Activated naive CD8-positive, alpha-beta T cell treated with anti-CD3 and anti-CD28 coated beads, Interleukin-2, amount 50 U/mL, for 24 hours (primary cell): Measurements from ENCODE around the gene TMEM258.

Experiments used
- ATAC-seq: fragments of 150-1000 bp; cut with Tn5 transposase; one replicate; pipeline ENCODE4 v1.10.0; 2021
- DNase-seq: peaks from one replicate; pipeline ENCODE4 v3.0.0; 2021
- H3K27ac Mint-ChIP-seq: one replicate; pipeline ENCODE4 v1.8.0; 2021; ENCODE audit warnings: mild to moderate bottlenecking, mixed read lengths
- H3K27me3 Mint-ChIP-seq: one replicate; pipeline ENCODE4 v1.8.0; 2021; ENCODE audit warnings: mixed read lengths
- H3K36me3 Mint-ChIP-seq: one replicate; pipeline ENCODE4 v1.8.0; 2021; ENCODE audit warnings: low read depth, mixed read lengths
- H3K4me1 Mint-ChIP-seq: one replicate; pipeline ENCODE4 v1.8.0; 2021; ENCODE audit warnings: mixed read lengths
- H3K4me3 Mint-ChIP-seq: one replicate; pipeline ENCODE4 v1.8.0; 2021; ENCODE audit warnings: mild to moderate bottlenecking, moderate library complexity, mixed read lengths
- H3K9me3 Mint-ChIP-seq: one replicate; pipeline ENCODE4 v1.8.0; 2021; ENCODE audit warnings: mixed read lengths

Gene TMEM258

DNA sequence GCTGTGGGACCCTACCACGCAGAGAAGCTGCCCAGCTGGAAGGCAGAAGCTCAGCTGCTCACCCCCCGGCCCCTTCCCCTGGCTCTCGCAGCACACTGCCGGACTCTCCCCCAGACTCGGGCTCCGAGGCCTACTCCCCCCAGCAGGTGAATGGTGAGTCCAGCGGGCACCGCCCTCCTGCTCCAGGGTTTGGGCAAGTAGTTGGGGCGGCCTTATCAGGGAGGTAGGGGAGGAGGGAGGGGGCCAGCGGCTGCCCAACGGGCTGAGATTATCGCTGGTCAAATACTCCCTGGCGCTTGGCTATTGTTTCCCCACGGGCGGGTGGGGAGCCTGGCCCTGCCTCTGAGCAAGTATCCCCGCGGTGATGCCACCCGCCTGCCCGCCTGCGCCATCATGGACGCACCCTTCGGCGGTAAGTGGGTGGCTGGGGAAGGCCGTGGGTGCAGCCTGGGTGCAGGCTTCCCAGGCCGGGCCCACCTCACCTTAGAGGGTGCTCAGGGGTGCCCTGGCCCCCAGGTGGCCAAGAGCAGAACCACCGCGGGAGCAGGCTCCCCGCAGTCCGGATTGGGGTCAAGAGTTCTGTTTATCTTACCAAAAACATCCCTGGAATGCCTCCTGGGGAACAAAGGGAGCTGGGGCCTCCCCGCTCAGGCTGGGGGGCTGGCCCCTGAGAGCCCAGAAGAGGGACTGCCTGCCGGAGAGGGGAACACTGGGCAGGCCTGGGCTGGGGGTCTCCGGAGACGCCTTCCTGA lies 23.1 kb downstream of the TMEM258 start:
- Mint-ChIP-seq H3K9me3 (no peaks in the 10 kb centered on the region), H3K4me1 (no peaks in the 10 kb centered on the region), H3K27ac (no peak overlapping the region), H3K4me3 (no peak overlapping the region), H3K27me3 (no peaks in the 10 kb centered on the region), H3K36me3 (no peaks in the 10 kb centered on the region)
- ATAC-seq (no peak), DNase-seq (no peak)

DNA sequence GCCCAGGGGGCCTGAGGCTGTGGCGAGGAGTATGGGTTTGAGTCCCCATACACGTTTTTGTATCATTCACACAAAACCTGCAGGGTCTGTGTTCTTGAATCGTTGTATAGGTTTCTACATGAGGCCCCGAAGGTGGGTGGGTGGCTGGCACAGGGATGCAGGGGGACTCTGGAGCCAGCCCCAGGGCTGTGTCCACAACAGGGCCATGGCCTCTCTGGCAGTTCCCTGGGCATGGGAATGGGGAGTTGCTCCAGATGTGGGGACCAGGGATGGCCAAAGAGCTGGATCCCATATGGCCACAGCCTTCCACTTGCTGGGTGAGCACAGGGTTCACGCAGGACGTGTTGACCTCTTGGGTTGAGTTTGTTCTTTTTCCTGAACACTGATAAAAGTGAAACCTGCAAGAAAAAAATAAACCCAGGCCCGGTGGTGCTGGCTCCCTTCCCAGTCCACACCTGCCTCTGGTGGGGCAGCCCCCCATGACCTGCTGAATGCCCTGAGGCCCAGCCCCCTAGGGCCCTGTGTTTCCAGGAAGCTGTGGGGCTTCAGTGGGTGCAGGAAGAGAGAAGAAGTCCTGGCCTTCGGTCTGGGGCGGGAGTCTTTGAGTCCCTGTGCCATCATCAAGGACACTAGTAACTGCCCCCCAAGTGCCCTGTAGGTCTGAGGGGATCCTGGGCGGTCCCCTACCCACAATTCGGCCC lies 23.9 kb downstream of the TMEM258 start:
- no peaks in the 10 kb centered on the region for H3K36me3 Mint-ChIP-seq
- no peak overlapping the region for H3K27ac Mint-ChIP-seq
- no peak overlapping the region for H3K4me3 Mint-ChIP-seq
- ATAC-seq (no peak), DNase-seq (no peak)
- no peaks in the 10 kb centered on the region for H3K27me3 Mint-ChIP-seq
- H3K4me1 Mint-ChIP-seq, result no peaks in the 10 kb centered on the region
- no peaks in the 10 kb centered on the region for H3K9me3 Mint-ChIP-seq

DNA sequence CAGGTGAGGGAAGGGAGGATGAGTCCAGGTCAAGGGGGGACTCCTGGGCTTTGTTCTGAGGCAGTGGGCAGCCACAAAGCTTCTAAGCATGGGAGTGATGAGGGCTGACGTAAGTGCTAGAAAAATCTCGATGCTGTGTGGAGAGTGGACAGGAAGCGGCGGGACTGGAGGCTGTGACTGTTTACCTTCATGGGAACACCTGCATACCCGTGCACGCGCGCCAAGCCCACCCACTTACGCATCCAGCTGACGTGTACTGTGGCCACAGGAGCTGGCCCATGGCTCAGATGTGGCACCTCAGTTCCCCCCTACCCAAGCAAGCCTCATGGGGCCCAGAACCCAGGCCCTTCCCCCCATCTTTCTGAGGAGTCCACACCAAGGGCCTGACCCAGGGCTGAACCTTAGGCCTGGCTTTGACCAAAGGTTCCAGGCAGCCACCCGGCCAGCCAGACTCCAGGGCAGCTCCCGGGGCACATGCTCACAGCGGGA lies 26.0 kb downstream of the TMEM258 start:
- no peak for ATAC-seq
- Mint-ChIP-seq H3K9me3 (no peaks in the 10 kb centered on the region), H3K36me3 (no peaks in the 10 kb centered on the region), H3K27me3 (peaks cover 5% of the 10 kb centered on the region), H3K4me3 (no peak overlapping the region), H3K4me1 (no peaks in the 10 kb centered on the region), H3K27ac (no peak overlapping the region)
- no peak for DNase-seq

DNA sequence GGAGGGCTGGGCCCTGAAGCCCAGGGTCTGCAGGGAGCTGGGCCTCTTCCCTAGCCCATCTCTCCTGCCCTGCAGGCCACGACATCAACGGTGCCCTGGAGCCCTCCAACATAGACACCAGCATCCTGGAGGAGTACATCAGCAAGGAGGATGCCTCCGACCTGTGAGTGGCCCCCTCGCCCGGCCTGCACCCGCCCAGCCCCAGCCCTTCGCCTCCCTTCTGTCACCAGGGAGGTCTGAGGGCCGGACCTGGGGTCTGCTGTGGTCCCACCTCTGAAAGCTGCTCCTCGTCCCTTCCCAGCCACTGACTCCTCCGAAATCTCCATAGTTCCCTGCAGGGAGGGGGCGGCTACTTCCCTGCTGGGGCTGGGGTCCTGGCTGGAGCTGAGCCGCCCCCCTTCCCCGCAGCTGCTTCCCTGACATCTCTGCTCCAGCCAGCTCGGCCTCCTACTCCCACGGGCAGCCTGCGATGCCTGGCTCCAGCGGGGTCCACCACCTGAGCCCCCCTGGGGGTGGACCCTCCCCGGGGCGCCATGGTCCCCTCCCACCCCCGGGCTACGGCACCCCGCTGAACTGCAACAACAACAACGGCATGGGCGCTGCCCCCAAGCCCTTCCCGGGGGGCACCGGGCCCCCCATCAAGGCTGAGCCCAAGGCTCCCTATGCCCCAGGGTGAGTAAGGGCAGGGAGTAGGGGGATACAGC lies 26.7 kb downstream of the TMEM258 start:
- Mint-ChIP-seq H3K36me3 (no peaks in the 10 kb centered on the region), H3K27ac (no peak overlapping the region), H3K9me3 (no peaks in the 10 kb centered on the region), H3K27me3 (peaks cover 5% of the 10 kb centered on the region), H3K4me3 (no peak overlapping the region), H3K4me1 (no peaks in the 10 kb centered on the region)
- ATAC-seq, result no peak
- DNase-seq, result no peak

DNA sequence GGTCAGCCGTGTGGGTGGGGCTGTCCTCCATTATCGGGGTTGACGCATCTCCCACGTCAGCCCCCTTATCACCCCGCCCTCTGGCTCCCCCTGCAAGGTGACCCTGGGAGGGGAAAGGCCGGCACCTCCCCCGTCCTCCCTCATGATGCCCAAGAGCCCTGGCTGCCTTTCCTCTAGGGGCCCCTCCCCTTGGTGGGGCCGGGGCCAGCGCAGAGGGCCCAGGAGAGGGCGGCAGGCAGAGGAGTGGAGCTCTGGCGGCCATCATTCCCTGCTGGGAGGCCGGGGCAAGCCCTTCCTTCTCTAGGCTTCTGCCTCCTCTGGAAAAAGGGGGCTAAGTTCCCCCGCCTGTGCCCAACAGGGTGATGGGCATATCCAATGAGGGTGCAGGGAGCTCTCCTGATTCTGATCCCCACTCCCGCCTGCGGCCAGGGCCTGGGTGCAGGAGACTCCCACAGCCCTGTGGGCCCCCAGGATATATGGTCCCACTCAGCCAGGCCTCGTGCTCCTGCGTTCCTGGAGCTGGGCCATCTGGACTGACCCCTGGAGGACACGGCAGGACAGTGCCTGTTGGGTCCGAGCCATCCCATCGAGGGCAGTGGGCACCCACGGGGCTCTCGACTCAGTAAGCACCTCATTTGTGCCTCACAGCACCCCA lies 27.7 kb downstream of the TMEM258 start:
- DNase-seq (no peak), ATAC-seq (no peak)
- H3K4me3 Mint-ChIP-seq, result no peak overlapping the region
- no peaks in the 10 kb centered on the region for H3K36me3 Mint-ChIP-seq
- H3K4me1 Mint-ChIP-seq, result no peaks in the 10 kb centered on the region
- no peaks in the 10 kb centered on the region for H3K9me3 Mint-ChIP-seq
- peaks cover 5% of the 10 kb centered on the region for H3K27me3 Mint-ChIP-seq
- H3K27ac Mint-ChIP-seq, result no peak overlapping the region

DNA sequence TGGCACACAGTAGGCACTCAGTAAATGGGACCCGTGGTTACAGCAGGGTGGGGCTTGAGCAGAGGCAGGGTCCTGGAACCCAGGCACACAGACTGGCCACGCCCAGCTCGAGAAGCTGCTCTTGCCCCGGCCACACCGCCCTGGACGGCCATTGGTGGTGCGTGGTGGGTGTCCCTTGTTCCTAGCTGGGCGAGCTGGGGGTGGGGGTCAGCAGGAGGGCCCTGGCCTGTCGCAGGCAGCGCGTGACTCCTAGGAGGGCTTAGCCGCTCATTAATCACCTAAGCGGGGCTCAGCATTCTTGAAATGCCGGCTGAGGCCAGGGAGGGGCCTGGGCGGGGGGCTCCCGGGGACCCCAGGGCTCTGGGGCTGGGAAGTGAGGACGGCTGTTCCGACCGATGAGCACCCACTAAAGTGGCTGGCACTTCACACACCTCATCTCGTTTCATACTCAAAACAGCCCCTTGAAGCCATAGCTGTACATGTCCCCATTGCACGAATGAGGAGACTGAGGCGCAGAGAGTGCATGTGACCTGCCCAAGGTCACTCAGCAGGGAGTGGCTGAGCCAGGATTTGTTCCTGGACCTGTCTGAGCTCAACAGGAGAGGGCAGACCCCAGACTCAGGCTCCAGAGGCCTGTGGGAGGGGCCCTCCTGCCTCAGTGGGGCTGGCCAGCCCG lies 28.3 kb downstream of the TMEM258 start:
- no peak for ATAC-seq
- no peaks in the 10 kb centered on the region for H3K9me3 Mint-ChIP-seq

DNA sequence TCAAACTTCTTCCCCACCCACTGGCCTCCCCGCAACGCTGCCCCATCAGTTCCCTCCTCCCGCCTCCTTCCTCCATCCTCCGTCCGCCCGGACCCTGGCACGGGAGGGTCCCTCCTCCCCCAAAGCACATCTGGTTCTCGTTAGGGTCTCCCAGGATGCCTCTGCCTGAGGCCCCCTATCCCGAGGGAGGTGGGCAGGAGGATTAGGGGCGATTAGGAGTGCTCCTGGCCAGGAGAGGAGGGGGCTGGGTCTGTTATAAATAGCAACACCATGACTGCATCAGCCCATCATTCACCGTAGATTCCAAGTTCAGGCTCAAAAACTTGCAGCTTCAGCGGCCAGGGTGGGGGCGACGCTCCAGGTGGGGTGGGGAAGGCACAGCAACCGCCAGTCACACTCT lies 29.6 kb downstream of the TMEM258 start:
- H3K27me3 Mint-ChIP-seq, result peaks cover 5% of the 10 kb centered on the region
- H3K36me3 Mint-ChIP-seq, result no peaks in the 10 kb centered on the region
- DNase-seq (no peak), ATAC-seq (no peak)
- H3K27ac Mint-ChIP-seq, result no peak overlapping the region
- H3K4me1 Mint-ChIP-seq, result no peaks in the 10 kb centered on the region
- no peaks in the 10 kb centered on the region for H3K9me3 Mint-ChIP-seq
- H3K4me3 Mint-ChIP-seq, result no peak overlapping the region

More for the DNA sequence above, 28.3 kb downstream of the TMEM258 start:
- Mint-ChIP-seq H3K27ac (no peak overlapping the region), H3K4me1 (no peaks in the 10 kb centered on the region), H3K36me3 (no peaks in the 10 kb centered on the region), H3K27me3 (peaks cover 5% of the 10 kb centered on the region), H3K4me3 (no peak overlapping the region)
- DNase-seq, result no peak

DNA sequence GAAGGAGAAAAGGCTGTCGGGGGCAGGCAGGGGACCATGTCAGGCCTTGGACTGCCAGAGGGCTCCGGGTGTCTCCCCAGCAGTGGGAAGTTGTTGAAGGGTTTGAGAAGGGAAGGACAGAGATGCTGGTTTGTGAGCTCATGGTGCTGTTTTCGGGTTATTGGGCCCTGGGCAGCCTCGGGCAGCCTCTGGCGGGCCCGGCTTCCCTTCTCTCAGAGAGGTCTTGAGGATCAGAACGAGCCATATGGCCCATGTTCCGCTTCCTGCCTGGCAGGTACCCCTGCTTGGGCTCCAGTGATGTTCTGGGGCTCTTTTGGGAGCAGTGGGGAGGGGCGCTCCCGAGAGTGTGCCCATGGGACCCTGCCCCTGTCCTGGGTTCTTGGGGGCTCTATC lies 30.2 kb downstream of the TMEM258 start:
- H3K4me1 Mint-ChIP-seq, result peaks cover under 1% of the 10 kb centered on the region
- H3K27ac Mint-ChIP-seq, result no peak overlapping the region
- ATAC-seq (no peak), DNase-seq (no peak)
- no peak overlapping the region for H3K4me3 Mint-ChIP-seq
- H3K9me3 Mint-ChIP-seq, result no peaks in the 10 kb centered on the region
- H3K27me3 Mint-ChIP-seq, result peaks cover 5% of the 10 kb centered on the region
- H3K36me3 Mint-ChIP-seq, result no peaks in the 10 kb centered on the region

DNA sequence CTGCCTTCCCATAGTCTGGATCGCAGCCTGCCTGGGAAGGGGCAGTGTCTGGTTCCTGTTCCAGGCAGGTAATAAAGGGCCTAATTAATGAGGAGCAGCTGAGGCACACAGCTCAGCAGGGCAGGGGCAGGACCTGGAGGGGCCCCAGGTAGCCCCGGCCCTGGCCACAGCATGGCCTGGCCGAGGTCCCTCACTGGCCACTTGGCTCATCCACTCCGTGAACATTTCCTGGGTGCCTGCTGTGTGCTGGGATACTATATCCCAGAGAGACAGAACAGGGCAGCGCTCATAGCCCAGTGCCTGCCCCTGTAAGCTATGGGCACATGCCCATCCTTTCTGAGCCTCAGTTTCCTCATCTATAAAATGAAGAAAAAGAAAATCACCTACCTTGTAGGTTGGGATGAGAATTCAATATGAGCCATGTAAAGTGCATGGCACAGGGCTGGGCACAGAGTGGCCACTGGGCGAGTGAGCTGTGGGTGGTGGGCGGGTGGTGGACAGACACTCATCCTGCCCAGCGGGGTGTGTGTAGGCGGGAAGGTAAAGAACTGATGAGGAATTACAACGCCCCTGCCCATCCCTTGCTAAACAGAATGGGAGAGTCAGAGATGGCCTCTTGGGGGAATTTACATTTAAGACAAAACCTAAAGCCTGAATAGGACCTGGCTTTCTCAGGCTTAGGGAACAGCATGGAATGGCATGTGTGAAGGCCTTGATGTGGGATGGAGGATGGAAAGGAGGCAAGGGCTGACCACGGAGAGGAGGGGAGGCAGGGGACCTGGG lies 30.8 kb downstream of the TMEM258 start:
- no peaks in the 10 kb centered on the region for H3K36me3 Mint-ChIP-seq
- no peaks in the 10 kb centered on the region for H3K9me3 Mint-ChIP-seq
- peaks cover 5% of the 10 kb centered on the region for H3K27me3 Mint-ChIP-seq
- H3K4me1 Mint-ChIP-seq, result peaks cover 5% of the 10 kb centered on the region
- DNase-seq (no peak), ATAC-seq (no peak)
- no peak overlapping the region for H3K4me3 Mint-ChIP-seq
- no peak overlapping the region for H3K27ac Mint-ChIP-seq

DNA sequence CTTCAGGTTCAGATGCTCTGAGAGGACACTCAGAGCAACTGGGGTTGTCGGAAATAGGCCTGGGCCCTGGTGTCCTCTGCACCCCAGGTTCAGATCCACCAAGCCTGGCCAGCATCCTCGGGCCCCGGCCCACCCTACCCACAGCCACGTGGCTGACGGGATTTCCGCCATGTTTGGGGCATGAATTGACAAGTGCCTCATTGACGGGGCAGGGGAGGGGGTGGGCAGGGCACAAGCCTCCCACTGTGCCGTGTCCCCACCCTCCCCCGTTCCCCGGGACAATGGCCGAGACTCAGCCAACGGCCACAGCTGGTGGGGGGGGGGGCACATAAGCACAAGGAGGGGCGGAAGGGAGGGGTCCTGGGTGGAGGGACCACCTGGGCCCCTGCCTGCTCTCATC lies 31.5 kb downstream of the TMEM258 start:
- Mint-ChIP-seq H3K27ac (no peak overlapping the region), H3K36me3 (no peaks in the 10 kb centered on the region), H3K4me3 (no peak overlapping the region), H3K27me3 (peaks cover 5% of the 10 kb centered on the region), H3K4me1 (peaks cover 12% of the 10 kb centered on the region), H3K9me3 (no peaks in the 10 kb centered on the region)
- ATAC-seq (no peak), DNase-seq (no peak)

DNA sequence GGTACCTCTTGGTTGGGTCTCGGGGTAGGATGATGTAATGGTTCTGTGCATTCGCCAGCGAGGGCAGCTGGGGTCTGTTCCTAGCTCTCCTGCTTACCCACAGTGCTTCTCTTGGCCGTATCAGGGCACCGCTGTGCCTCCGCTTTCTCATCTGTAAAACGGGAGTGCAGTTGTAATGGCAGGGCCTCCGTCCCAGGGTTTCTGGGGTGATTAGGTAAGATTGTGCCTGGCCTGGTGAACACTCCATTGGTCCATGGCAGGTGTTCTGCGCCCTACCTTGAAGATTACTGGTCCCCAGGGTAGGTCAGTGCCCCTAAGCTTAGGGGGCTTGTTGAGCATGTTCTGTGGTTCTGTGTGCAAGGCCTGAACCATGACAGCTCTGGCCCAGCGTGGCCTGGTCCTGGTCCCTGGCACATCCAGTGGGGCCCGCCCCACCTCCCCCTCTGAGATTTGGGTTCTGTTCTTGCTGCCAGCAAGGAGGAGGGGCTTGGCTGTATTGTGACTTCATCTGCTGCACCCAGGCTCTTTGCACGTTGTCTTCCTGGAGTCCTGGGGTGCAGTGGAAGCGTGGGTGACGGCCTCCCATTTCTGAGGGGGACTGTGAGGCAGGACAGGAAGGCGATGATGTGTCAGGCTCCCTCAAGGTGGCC lies 35.1 kb downstream of the TMEM258 start:
- Mint-ChIP-seq H3K27ac (no peak overlapping the region), H3K9me3 (no peaks in the 10 kb centered on the region), H3K36me3 (no peaks in the 10 kb centered on the region), H3K4me3 (no peak overlapping the region), H3K27me3 (peaks cover 17% of the 10 kb centered on the region), H3K4me1 (peaks cover 19% of the 10 kb centered on the region)
- ATAC-seq (no peak), DNase-seq (no peak)

DNA sequence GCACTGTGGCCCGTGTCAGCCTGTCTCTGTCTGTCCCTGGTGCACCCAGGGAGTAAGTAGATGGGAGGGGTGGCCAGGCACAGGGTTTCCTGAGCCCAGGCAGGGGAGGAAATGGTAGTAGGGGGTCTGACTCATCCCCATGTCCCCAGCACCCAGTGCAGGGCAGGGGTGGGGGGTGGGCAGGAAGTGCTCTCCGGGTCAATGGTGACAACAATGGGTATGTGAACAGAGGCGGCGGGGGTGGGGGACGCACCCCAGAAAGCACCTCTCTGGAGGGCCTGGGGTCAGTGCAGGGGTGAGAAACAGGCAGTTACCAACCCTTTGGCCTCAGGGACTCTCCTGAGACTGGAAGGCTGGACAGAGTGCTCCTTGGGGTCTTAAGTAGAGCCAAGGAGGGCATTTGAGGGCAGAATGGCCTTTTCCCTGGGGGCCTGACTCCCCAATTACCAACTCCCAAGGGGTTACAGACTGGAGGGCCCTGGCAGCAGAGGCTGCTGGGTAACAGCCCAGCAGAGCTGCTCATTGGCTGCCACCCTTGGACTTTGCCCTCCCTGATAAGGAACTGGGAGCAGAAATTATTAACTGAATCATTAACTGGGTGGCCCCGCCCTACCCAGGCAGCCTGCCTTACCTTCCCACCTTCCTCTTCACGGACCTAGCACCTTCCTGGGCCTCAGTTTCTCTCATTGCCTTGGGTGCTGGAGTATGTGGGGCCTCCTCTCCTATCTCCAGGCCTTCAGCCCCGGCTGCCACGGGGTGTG lies 35.8 kb downstream of the TMEM258 start:
- no peak overlapping the region for H3K4me3 Mint-ChIP-seq
- H3K36me3 Mint-ChIP-seq, result no peaks in the 10 kb centered on the region
- DNase-seq (peak; percentile 33), ATAC-seq (peak; percentile 53)
- H3K27ac Mint-ChIP-seq, result no peak overlapping the region
- H3K27me3 Mint-ChIP-seq, result peaks cover 18% of the 10 kb centered on the region
- no peaks in the 10 kb centered on the region for H3K9me3 Mint-ChIP-seq
- peaks cover 22% of the 10 kb centered on the region for H3K4me1 Mint-ChIP-seq

DNA sequence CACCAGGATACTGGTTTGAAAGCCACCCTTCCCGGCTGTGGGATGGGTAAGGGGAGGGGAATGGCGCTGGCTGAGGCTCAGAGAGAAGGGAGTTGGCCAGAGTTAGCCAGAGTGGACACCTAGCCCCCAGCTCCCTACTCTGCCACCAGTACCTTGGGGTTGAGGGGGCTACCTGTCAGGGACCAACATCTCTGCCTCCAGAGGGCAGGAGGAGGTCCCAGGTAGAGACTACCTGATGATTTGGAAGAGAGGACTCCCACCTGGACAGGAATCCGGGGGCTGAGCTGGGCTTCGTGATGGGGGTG lies 36.3 kb downstream of the TMEM258 start:
- no peak overlapping the region for H3K4me3 Mint-ChIP-seq
- no peaks in the 10 kb centered on the region for H3K9me3 Mint-ChIP-seq
- H3K27me3 Mint-ChIP-seq, result peaks cover 20% of the 10 kb centered on the region
- H3K27ac Mint-ChIP-seq, result no peak overlapping the region
- ATAC-seq (no peak), DNase-seq (no peak)
- no peaks in the 10 kb centered on the region for H3K36me3 Mint-ChIP-seq
- peaks cover 22% of the 10 kb centered on the region for H3K4me1 Mint-ChIP-seq
